H7 (cell line): ENCODE data around the gene PDILT. TPM values are rescaled to one million over a fixed set of nuclear protein-coding genes. Genes with fewer than 3 reads are reported as not detected.
"Not testable (repeated sequence)": the region's sequence is repeated elsewhere in the genome, so short reads cannot be mapped to it uniquely, and the experiment has no call there.

Source experiments
- DNase-seq: peaks from one replicate; pipeline ENCODE4 v3.0.0; 2012
- H3K27me3 ChIP-seq: 2 replicates; pipeline ENCODE4 v1.6.0; 2011; ENCODE audit warnings: mild to moderate bottlenecking, low read length; ENCODE audit not compliant: control insufficient read depth, insufficient read depth
- H3K36me3 ChIP-seq: replicated peaks from 2 replicates; pipeline ENCODE4 v1.5.1; 2011; ENCODE audit warnings: low read length; ENCODE audit not compliant: control insufficient read depth, insufficient read depth
- H3K4me3 ChIP-seq: 2 replicates; pipeline ENCODE4 v1.5.1; 2011; ENCODE audit warnings: low read depth, mild to moderate bottlenecking, control low read depth, low read length, moderate library complexity; ENCODE audit not compliant: insufficient read depth
- total RNA-seq: library from RNA; depleted of rRNA; stranded (reverse); fragments of >200 nt; shearing (Covaris generic); gene quantifications from 2 replicates; pipeline ENCODE4 v1.2.3, GENCODE V29; 2014; rRNA removed

The PDILT gene
- total RNA-seq, 1 experiment from 2014 or later, result not detected

DNA sequence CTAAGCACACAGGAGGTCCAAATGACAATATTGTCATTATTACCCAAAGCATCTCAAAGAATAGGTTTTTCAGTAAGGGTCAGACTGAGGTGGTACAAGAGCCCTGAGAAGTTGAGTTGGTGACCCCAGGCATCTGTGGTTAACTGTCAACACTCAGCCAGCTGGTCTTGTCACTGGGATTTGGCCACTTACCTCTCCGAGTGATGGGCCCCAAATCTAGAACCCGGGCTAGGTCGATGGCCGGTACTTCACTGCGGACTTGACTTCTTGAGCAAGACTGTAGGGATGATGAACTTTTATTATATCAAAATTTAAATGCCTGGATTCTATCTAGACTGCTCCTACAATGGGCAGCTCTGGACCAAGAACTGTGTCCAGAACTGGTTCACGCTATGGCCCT is 88.8 kb downstream of the PDILT start:
- Histone ChIP-seq H3K27me3 (no peaks in the 10 kb centered on the region), H3K4me3 (no peak overlapping the region), H3K36me3 (no peaks in the 10 kb centered on the region)
- no peak for DNase-seq

DNA sequence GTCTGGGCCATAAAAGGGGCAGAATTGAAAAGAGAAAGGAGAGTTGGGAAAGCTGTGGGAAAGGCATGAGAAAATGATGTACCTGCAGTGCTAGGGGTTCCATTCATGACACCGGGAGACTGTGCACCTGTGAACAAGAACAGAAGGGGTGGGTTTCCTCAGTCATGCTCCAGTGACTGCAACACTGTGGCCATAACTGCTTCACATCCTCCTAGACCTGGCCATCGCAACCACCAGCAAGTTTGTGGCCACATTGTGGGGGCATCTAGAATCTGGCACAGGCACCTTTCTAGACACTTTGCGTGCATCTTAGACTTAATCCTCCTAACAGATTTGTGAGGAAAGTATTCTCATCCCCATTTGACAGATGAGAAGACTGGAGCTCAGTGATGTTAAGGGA is 90.0 kb downstream of the PDILT start:
- DNase-seq, result no peak

DNA sequence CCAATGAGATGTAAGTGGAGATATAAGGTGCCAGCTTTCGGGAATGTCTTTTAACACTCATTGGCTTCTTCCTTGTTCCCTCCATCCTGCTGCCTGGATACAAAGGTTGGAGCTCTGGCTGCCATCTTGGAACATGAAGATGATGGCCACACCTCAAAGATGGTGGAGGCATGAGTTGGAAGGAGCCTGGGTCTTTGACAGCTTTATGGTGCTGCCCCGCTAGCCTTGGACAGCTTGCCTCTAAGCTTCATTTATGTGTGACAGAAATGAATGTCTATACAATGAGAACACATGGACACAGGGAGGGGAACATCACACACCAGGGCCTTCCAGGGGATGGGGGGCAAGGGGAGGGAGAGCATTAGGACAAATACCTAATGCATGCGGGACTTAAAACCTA is 90.8 kb downstream of the PDILT start:
- Histone ChIP-seq H3K4me3 (no peak overlapping the region), H3K27me3 (no peaks in the 10 kb centered on the region), H3K36me3 (no peaks in the 10 kb centered on the region)
- DNase-seq, result no peak

More for the DNA sequence above, 90.0 kb downstream of the PDILT start:
- Histone ChIP-seq H3K36me3 (no peaks in the 10 kb centered on the region), H3K27me3 (no peaks in the 10 kb centered on the region), H3K4me3 (no peak overlapping the region)

DNA sequence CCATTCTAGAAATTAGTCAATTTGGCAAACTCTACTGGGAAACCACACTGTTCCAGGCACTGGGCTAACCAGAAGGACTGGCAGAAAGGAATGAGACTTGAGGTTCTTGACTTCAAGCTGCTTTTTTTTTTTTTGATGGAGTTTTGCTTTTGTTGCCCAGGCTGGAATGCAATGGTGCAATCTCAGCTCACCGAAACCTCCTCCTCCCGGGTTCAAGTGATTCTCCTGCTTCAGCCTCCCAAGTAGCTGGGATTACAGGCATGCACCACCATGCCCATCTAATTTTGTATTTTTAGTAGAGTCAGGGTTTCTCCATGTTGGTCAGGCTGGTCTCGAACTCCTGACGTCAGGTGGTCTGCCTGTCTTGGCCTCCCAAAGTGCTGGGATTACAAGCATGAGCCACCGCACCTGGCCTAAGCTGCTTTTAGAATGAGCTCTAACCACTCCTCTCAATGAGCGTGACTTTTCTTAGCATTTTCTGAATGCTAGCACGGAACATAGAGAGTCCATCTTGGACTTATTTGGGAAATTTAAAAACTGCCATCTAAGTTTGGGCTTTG is 91.9 kb downstream of the PDILT start:
- not testable (repeated sequence) for H3K27me3 ChIP-seq, H3K4me3 ChIP-seq, H3K36me3 ChIP-seq, DNase-seq

DNA sequence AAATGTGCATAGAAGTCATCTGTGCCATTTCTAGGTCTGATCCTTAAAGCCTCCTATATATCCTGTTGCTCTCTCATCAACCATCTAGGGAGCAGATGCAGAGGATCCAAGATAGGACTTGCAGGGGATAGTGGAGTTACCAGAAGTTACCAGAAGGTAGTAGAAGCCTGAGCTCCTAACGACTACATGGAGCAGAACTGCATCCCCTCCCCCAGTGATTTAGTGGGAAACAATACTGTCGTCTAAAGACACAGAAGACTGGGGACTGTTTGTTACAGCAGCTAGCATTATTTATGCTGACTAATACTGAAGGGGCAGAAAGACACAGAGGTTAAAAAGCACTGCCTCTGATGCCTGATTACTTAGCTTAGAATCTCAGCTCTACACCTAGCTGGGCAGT is 93.0 kb downstream of the PDILT start:
- DNase-seq, result no peak
- Histone ChIP-seq H3K27me3 (no peaks in the 10 kb centered on the region), H3K4me3 (no peak overlapping the region), H3K36me3 (no peaks in the 10 kb centered on the region)

DNA sequence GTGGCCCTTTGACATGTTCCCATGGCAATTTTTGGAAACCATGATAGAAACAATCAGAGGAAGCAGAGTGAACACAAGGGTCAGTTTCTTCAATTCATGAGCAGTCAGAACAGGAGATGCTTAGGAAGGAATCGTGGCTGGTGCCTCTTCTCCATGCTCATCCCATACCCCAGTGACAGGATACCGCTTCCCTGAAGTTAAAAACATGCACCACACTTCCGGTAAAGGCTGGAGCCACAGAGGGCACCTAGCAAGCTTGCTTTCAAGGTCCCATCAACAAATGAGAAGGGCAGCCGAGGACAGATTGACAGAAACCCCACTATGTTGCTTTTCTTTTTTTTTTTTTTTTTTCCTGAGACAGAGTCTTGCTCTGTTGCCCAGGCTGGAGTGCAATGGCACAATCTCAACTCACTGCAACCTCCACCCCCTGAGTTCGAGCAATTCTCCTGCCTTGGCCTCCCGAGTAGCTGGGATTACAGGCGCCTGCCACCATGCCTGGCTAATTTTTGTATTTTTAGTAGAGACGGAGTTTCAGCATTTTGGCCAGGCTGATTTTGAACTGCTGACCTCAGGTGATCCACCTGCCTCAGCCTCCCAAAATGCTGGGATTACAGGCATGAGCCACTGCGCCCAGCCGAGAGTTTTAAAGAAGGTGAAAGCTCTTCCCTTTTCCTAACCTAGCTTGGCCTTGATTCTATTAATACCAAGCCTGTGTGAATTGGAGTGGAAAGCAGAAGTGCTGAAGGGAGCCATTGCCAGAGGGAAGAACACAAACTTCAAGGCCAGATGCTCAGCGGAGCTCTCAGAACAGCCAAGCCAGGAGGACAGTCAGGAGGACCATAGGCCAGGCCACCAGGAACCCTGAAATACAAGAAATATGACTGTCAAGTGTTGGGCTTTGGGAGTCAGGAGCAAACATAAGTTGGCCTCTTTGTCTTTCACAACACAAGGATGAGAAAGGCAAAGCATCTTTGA is 93.8 kb downstream of the PDILT start:
- Histone ChIP-seq H3K36me3 (no peaks in the 10 kb centered on the region), H3K27me3 (no peaks in the 10 kb centered on the region), H3K4me3 (no peak overlapping the region)
- DNase-seq, result no peak

DNA sequence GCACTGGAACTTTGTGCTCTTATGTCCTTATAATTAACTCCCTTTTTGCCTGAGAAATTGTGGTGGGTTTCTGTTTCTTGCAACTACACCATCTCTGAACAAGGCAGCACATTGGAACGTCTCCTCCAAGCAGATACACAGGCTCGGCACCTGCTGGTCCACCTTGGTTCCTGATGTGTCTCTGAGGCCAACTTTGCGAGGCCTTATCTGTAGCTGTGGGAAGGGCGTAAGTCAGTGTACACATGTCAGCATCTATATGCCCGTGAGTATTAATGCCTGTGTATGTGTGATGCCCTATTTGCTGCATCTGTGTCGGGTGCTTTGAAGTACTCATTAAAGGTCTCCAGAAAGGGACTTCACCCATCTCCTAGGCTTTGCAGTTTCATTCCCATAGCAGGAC is 94.8 kb downstream of the PDILT start:
- no peak for DNase-seq
- H3K36me3 ChIP-seq, result no peaks in the 10 kb centered on the region
- no peaks in the 10 kb centered on the region for H3K27me3 ChIP-seq
- no peak overlapping the region for H3K4me3 ChIP-seq

Other genes with a start within 250 kb of the PDILT start
- gene GP2, start 77.2 kb downstream of the PDILT start, total RNA-seq, result not detected in 2 replicates
- not detected in 2 replicates for gene UMOD, start 52.0 kb downstream of the PDILT start, total RNA-seq
- gene ACSM5, start 4.8 kb upstream of the PDILT start, total RNA-seq, result not detected in 2 replicates
- not detected in 2 replicates for gene ACSM2A, start 46.8 kb upstream of the PDILT start, total RNA-seq
- not detected in 2 replicates for gene ACSM2B, start 171.6 kb upstream of the PDILT start, total RNA-seq